BLaER1 (cell line): ENCODE results near the gene ANO9.
"Not testable (repeated sequence)": the region's sequence is repeated elsewhere in the genome, so short reads cannot be mapped to it uniquely, and the experiment has no call there.

Experiments
- H3K27ac ChIP-seq: shearing (Covaris generic); formaldehyde crosslinking; 2 replicates; pipeline ENCODE4 v1.8.1; 2022
- H3K27me3 ChIP-seq: shearing (Covaris generic); formaldehyde crosslinking; 2 replicates; pipeline ENCODE4 v1.8.1; 2022
- H3K36me3 ChIP-seq: shearing (Covaris generic); formaldehyde crosslinking; 2 replicates; pipeline ENCODE4 v1.8.1; 2022
- H3K4me1 ChIP-seq: shearing (Covaris generic); formaldehyde crosslinking; 2 replicates; pipeline ENCODE4 v1.8.1; 2022
- H3K4me2 ChIP-seq: shearing (Covaris generic); formaldehyde crosslinking; 2 replicates; pipeline ENCODE4 v1.8.1; 2022
- H3K4me3 ChIP-seq: shearing (Covaris generic); formaldehyde crosslinking; 2 replicates; pipeline ENCODE4 v1.8.1; 2022
- H3K9ac ChIP-seq: shearing (Covaris generic); formaldehyde crosslinking; 2 replicates; pipeline ENCODE4 v1.8.1; 2022
- H3K9me3 ChIP-seq: shearing (Covaris generic); formaldehyde crosslinking; 2 replicates; pipeline ENCODE4 v1.8.1; 2022
- H4K20me1 ChIP-seq: shearing (Covaris generic); formaldehyde crosslinking; 2 replicates; pipeline ENCODE4 v1.8.1; 2022
- Cebpa-rat ChIP-seq: shearing (Covaris generic); IDR thresholded peaks from 2 replicates; pipeline ENCODE4 v1.8.1; 2022

ANO9 gene

GRCh38 chr11:394858-395655 lies 46.8 kb downstream of the ANO9 start:
- H3K27ac ChIP-seq, result no peak overlapping the region
- no peaks in the 10 kb centered on the region for H4K20me1 ChIP-seq
- peaks cover 5% of the 10 kb centered on the region for H3K9me3 ChIP-seq
- no peak overlapping the region for H3K9ac ChIP-seq
- peaks cover 15% of the 10 kb centered on the region for H3K4me1 ChIP-seq
- H3K4me2 ChIP-seq, result no peak overlapping the region
- no peaks in the 10 kb centered on the region for H3K36me3 ChIP-seq
- peaks cover 11% of the 10 kb centered on the region for H3K27me3 ChIP-seq
- H3K4me3 ChIP-seq, result no peak overlapping the region
- no peak for TF ChIP-seq Cebpa-rat

GRCh38 chr11:394034-394857 lies 47.6 kb downstream of the ANO9 start, which contains the start of gene PKP3:
Gene PKP3 (plus strand): TSS chr11:394209. CDS start chr11:394293, 84 bp downstream.
- Histone ChIP-seq H3K4me2 (no peak within 1 kb of the TSS), H3K9ac (no peak within 1 kb of the TSS), H3K27me3 (peaks cover 4% of the 10 kb centered on the region), H4K20me1 (no peaks in the 10 kb centered on the region), H3K4me3 (no peak within 1 kb of the TSS), H3K27ac (no peak within 1 kb of the TSS), H3K9me3 (no peaks in the 10 kb centered on the region), H3K4me1 (peaks cover 15% of the 10 kb centered on the region), H3K36me3 (no peaks in the 10 kb centered on the region)
- no peak for TF ChIP-seq Cebpa-rat

GRCh38 chr11:393219-394033 lies 48.4 kb downstream of the ANO9 start:
- TF ChIP-seq Cebpa-rat, result no peak
- H3K27ac ChIP-seq, result no peak overlapping the region
- H4K20me1 ChIP-seq, result no peaks in the 10 kb centered on the region
- no peak overlapping the region for H3K4me3 ChIP-seq
- H3K9ac ChIP-seq, result no peak overlapping the region
- H3K27me3 ChIP-seq, result 0 out of 2 replicates have a peak, but pooled peaks cover 3% of the 10 kb centered on the region
- 0 out of 2 replicates have a peak, but pooled peaks cover 1% of the 10 kb centered on the region for H3K9me3 ChIP-seq
- peaks cover 15% of the 10 kb centered on the region for H3K4me1 ChIP-seq
- H3K4me2 ChIP-seq, result no peak overlapping the region
- H3K36me3 ChIP-seq, result no peaks in the 10 kb centered on the region

GRCh38 chr11:392102-392777 lies 49.6 kb downstream of the ANO9 start:
- Histone ChIP-seq H3K9ac (no peak overlapping the region), H3K36me3 (no peaks in the 10 kb centered on the region), H3K9me3 (peaks cover 13% of the 10 kb centered on the region), H3K4me3 (no peak overlapping the region), H4K20me1 (no peaks in the 10 kb centered on the region), H3K4me1 (peaks cover 16% of the 10 kb centered on the region), H3K4me2 (no peak overlapping the region), H3K27me3 (0 out of 2 replicates have a peak, but pooled peaks cover 4% of the 10 kb centered on the region), H3K27ac (no peak overlapping the region)
- no peak for TF ChIP-seq Cebpa-rat

- Histone ChIP-seq H3K4me2 (no peak overlapping the region), H3K36me3 (0 out of 2 replicates have a peak, but pooled peaks cover 3% of the 10 kb centered on the region), H3K9ac (no peak overlapping the region), H4K20me1 (no peaks in the 10 kb centered on the region), H3K4me3 (no peak overlapping the region), H3K27ac (no peak overlapping the region), H3K27me3 (0 out of 2 replicates have a peak, but pooled peaks cover 4% of the 10 kb centered on the region), H3K4me1 (peaks cover 14% of the 10 kb centered on the region), H3K9me3 (peaks cover 22% of the 10 kb centered on the region)
- TF ChIP-seq Cebpa-rat, result no peak
Measured at GRCh38 chr11:391117-392017, 50.4 kb downstream of the ANO9 start.

GRCh38 chr11:390175-390574 lies 51.6 kb downstream of the ANO9 start:
- Histone ChIP-seq H3K27ac (no peak overlapping the region), H3K4me2 (no peak overlapping the region), H3K9ac (no peak overlapping the region), H4K20me1 (no peaks in the 10 kb centered on the region), H3K36me3 (peaks cover 9% of the 10 kb centered on the region), H3K4me3 (no peak overlapping the region), H3K4me1 (peaks cover 10% of the 10 kb centered on the region; the same call in 1 of the 2 replicates), H3K27me3 (0 out of 2 replicates have a peak, but pooled peaks cover 4% of the 10 kb centered on the region), H3K9me3 (peaks cover 32% of the 10 kb centered on the region)
- TF ChIP-seq Cebpa-rat, result no peak

GRCh38 chr11:389369-389768 lies 52.4 kb downstream of the ANO9 start:
- H3K4me2 ChIP-seq, result not testable (repeated sequence)

GRCh38 chr11:387193-387793 lies 54.5 kb downstream of the ANO9 start:
- Histone ChIP-seq H3K4me3 (no peak overlapping the region), H3K9me3 (peaks cover 32% of the 10 kb centered on the region), H3K9ac (no peak overlapping the region), H4K20me1 (no peaks in the 10 kb centered on the region), H3K36me3 (peaks cover 9% of the 10 kb centered on the region), H3K27ac (no peak overlapping the region), H3K27me3 (0 out of 2 replicates have a peak, but pooled peaks cover 4% of the 10 kb centered on the region), H3K4me1 (peaks cover 33% of the 10 kb centered on the region), H3K4me2 (peak overlapping the region; percentile 17)
- no peak for TF ChIP-seq Cebpa-rat

More at GRCh38 chr11:389369-389768, 52.4 kb downstream of the ANO9 start:
- not testable (repeated sequence) for H3K36me3 ChIP-seq, H3K27me3 ChIP-seq, H3K27ac ChIP-seq, H3K9ac ChIP-seq, H3K4me3 ChIP-seq, H4K20me1 ChIP-seq
- Histone ChIP-seq H3K4me1 (peaks cover 12% of the 10 kb centered on the region), H3K9me3 (peaks cover 32% of the 10 kb centered on the region)
